PC-3 (cell line): Measurements from ENCODE around the gene PLCB2.

Experiments used
- EZH2 ChIP-seq: fragments of 300-600 bp; sonication (generic); IDR thresholded peaks from one replicate; pipeline ENCODE4 v1.6.1; 2017; ENCODE audit warnings: antibody characterized with exemption, mild to moderate bottlenecking, low read length; ENCODE audit not compliant: unreplicated experiment
- EZH2phosphoT487 ChIP-seq: fragments of 300-600 bp; sonication (generic); IDR thresholded peaks from 2 replicates; pipeline ENCODE4 v1.6.1; 2018; ENCODE audit warnings: mild to moderate bottlenecking, antibody characterized with exemption, low read length, borderline replicate concordance
- TF ChIP-seq, protein P1 (sequence below): fragments of 300-600 bp; sonication (generic); conservative IDR thresholded peaks from 2 replicates; pipeline ENCODE4 v1.5.1; 2017; ENCODE audit warnings: antibody characterized with exemption, low read depth, mild to moderate bottlenecking, low read length

DNA sequence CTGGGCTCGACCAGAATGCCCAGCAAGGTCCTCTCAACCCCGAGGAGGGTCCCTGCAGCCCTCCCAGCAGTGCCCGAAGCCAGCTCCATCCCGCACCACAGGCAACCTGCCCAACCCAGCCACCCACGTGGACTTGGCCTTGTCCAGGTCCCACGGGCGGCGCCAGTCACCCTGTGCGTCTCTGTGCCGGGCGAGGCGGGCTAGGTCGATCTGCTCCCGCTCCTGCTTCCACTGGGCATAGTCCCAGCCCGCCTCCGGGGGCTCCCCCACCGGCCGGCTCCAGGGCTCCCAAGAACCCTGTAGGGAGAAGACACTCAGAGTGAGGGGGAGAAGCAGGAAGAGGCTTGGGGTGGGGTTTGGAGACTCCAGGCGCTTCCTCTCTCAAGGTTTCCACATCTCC lies 29.9 kb upstream of the PLCB2 start:
- TF ChIP-seq, protein P1, sequence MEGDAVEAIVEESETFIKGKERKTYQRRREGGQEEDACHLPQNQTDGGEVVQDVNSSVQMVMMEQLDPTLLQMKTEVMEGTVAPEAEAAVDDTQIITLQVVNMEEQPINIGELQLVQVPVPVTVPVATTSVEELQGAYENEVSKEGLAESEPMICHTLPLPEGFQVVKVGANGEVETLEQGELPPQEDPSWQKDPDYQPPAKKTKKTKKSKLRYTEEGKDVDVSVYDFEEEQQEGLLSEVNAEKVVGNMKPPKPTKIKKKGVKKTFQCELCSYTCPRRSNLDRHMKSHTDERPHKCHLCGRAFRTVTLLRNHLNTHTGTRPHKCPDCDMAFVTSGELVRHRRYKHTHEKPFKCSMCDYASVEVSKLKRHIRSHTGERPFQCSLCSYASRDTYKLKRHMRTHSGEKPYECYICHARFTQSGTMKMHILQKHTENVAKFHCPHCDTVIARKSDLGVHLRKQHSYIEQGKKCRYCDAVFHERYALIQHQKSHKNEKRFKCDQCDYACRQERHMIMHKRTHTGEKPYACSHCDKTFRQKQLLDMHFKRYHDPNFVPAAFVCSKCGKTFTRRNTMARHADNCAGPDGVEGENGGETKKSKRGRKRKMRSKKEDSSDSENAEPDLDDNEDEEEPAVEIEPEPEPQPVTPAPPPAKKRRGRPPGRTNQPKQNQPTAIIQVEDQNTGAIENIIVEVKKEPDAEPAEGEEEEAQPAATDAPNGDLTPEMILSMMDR: no peak
- TF ChIP-seq EZH2: no peak
- no peak for TF ChIP-seq EZH2phosphoT487
